GM12891 (cell line): ENCODE measurements around the gene RABAC1.

Experiments
- POLR2A ChIP-seq: IDR thresholded peaks from 2 replicates; pipeline ENCODE4 v1.6.1; 2011; ENCODE audit warnings: low read depth, low read length, control low read depth
- POLR2AphosphoS5 ChIP-seq: IDR thresholded peaks from 2 replicates; pipeline ENCODE4 v1.6.1; 2011; ENCODE audit warnings: low read depth, low read length, control low read depth
- POU2F2 ChIP-seq: IDR thresholded peaks from 2 replicates; pipeline ENCODE4 v1.6.1; 2011; ENCODE audit warnings: low read depth, mild to moderate bottlenecking, control low read depth, low read length, moderate library complexity
- SPI1 ChIP-seq: IDR thresholded peaks from 2 replicates; pipeline ENCODE4 v1.6.1; 2011; ENCODE audit warnings: low read depth, low read length, control low read depth
- TAF1 ChIP-seq: IDR thresholded peaks from 2 replicates; pipeline ENCODE4 v1.6.1; 2011; ENCODE audit warnings: low read depth, low read length, control low read depth

GRCh38 chr19:41908724-41909464, 50.2 kb downstream of the RABAC1 start:
- no peak for TF ChIP-seq POLR2A
- no peak for TF ChIP-seq POLR2AphosphoS5
- TF ChIP-seq SPI1 = no peak
- no peak for TF ChIP-seq TAF1
- no peak for TF ChIP-seq POU2F2
